ENCODE measurements around the gene PRLR.

GRCh38 chr5:35182486-35182885 is 47.8 kb downstream of the PRLR start:
- TF ChIP-seq CTCF (IDR thresholded peaks at IDR 0.05) (no peak), POLR2A (IDR thresholded peaks at IDR 0.05) (no peak)
